ENCODE data around the gene MTR.

DNA sequence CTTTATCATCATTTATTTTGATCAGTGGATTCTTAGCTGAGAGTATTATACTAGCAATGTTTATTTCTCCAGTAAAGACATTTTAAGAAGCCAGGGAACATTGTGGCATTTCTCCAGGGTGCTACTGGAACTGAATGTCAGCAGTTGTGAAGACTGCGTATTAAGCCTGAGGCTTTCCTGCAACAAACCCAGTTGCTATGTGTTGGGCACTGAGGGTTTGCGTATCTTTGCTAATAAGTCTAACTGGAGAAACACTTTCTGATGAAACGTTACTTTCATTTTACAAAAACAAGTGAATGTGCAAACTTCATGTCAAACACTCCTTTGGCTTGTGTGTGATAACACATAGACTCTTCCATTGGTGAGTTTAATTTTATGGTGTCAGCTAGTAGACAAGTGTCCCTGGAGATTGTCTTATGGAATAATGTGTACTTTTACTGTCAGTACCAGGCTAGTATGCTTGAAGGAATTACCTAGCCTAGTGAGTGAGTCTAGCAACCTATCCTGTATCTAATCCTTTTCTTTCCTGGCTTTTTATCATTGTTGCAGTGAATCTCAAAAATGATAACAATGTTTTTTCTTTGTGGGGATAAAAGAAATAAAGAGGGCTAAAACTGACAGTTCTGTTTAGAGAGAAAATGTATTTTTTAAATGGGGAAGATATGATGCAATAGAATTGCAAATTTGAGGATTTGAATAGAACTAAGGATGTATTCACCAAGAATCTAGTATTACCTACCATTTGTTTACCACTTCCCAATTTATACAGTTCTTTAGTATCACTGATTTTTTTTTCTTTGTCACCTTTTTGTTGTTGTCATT is 70.1 kb downstream of the MTR start:
- TF ChIP-seq EP300 (IDR thresholded peaks at IDR 0.05) (no peak), POLR2A (IDR thresholded peaks at IDR 0.05) (no peak), POLR2AphosphoS5 (IDR thresholded peaks at IDR 0.05) (no peak)
- TF ChIP-seq, protein P1, sequence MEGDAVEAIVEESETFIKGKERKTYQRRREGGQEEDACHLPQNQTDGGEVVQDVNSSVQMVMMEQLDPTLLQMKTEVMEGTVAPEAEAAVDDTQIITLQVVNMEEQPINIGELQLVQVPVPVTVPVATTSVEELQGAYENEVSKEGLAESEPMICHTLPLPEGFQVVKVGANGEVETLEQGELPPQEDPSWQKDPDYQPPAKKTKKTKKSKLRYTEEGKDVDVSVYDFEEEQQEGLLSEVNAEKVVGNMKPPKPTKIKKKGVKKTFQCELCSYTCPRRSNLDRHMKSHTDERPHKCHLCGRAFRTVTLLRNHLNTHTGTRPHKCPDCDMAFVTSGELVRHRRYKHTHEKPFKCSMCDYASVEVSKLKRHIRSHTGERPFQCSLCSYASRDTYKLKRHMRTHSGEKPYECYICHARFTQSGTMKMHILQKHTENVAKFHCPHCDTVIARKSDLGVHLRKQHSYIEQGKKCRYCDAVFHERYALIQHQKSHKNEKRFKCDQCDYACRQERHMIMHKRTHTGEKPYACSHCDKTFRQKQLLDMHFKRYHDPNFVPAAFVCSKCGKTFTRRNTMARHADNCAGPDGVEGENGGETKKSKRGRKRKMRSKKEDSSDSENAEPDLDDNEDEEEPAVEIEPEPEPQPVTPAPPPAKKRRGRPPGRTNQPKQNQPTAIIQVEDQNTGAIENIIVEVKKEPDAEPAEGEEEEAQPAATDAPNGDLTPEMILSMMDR (IDR thresholded peaks at IDR 0.05), result no peak
